ENCODE measurements around the gene PPIP5K1. TPM values are rescaled to one million over a fixed set of nuclear protein-coding genes. Genes with fewer than 3 reads are reported as not detected.
"Not testable (repeated sequence)": the region's sequence is repeated elsewhere in the genome, so short reads cannot be mapped to it uniquely, and the experiment has no call there.

Gene PPIP5K1
- polyA plus RNA-seq = 1 to 10 TPM; 6.1 to 9.0 (median 8.3) TPM

GRCh38 chr15:43589778-43590466 is at the start of gene PPIP5K1:
TSS of gene PPIP5K1 (minus strand) at chr15:43590208. CDS start at chr15:43584504, 5,704 bp downstream.
- WGBS, 3 donors = no CpG with 5 or more reads among the region's 54 CpGs
- not testable (repeated sequence) for H3K27ac ChIP-seq (ENCODE audit: low read depth, low read length)

GRCh38 chr15:43638464-43639204 is 48.6 kb upstream of the PPIP5K1 start:
- WGBS, 3 donors = 90 to 94% (median 92%) methylated on average over 8 of the region's 8 CpGs
- H3K27ac ChIP-seq (ENCODE audit: low read depth, low read length) = not testable (repeated sequence)

- not testable (repeated sequence) for H3K27ac ChIP-seq (ENCODE audit: low read depth, low read length)
Observed at GRCh38 chr15:43626937-43627336, 36.9 kb upstream of the PPIP5K1 start.

GRCh38 chr15:43625106-43625505 is 35.1 kb upstream of the PPIP5K1 start:
- WGBS, 3 donors = 17 to 30% (median 19%) methylated on average over 5 of the region's 5 CpGs
- no peak overlapping the region for H3K27ac ChIP-seq (ENCODE audit: low read depth, low read length)

- 68 to 80% (median 70%) methylated on average over 4 to 5 of the region's 7 CpGs for WGBS, 3 donors
- not testable (repeated sequence) for H3K27ac ChIP-seq (ENCODE audit: low read depth, low read length)
Observed at GRCh38 chr15:43622068-43622799, 32.2 kb upstream of the PPIP5K1 start.

GRCh38 chr15:43618700-43619099 is 28.7 kb upstream of the PPIP5K1 start, which contains the start of gene STRC:
TSS of gene STRC (minus strand) at chr15:43618800. CDS start at chr15:43618722, 78 bp downstream.
- not testable (repeated sequence) for H3K27ac ChIP-seq (ENCODE audit: low read depth, low read length)
- no CpG with 5 or more reads among the region's 2 CpGs for WGBS, 3 donors

- WGBS, 3 donors = 52 to 77% (median 68%) methylated on average over 3 of the region's 8 CpGs
- H3K27ac ChIP-seq (ENCODE audit: low read depth, low read length) = not testable (repeated sequence)
Observed at GRCh38 chr15:43617750-43618149, 27.7 kb upstream of the PPIP5K1 start.

- H3K27ac ChIP-seq (ENCODE audit: low read depth, low read length) = not testable (repeated sequence)
- WGBS, 3 donors = 86 to 91% (median 89%) methylated on average over 6 of the region's 6 CpGs
Observed at GRCh38 chr15:43602233-43602632, 12.2 kb upstream of the PPIP5K1 start.

- not testable (repeated sequence) for H3K27ac ChIP-seq (ENCODE audit: low read depth, low read length)
- no CpG with 5 or more reads among the region's 2 CpGs for WGBS, 3 donors
Observed at GRCh38 chr15:43600200-43600599, 10.2 kb upstream of the PPIP5K1 start.

GRCh38 chr15:43599131-43599530 is 9.1 kb upstream of the PPIP5K1 start:
- not testable (repeated sequence) for H3K27ac ChIP-seq (ENCODE audit: low read depth, low read length)
- 70 to 97% (median 86%) methylated on average over 3 to 6 of the region's 6 CpGs for WGBS, 3 donors

- WGBS, 3 donors = no CpG with 5 or more reads among the region's 43 CpGs
- H3K27ac ChIP-seq (ENCODE audit: low read depth, low read length) = not testable (repeated sequence)
Observed at GRCh38 chr15:43593328-43594190, 3.6 kb upstream of the PPIP5K1 start, which contains the start of gene CKMT1B. TSS of gene CKMT1B (plus strand) at chr15:43594027. CDS start at chr15:43594219, 192 bp downstream.

- not testable (repeated sequence) for H3K27ac ChIP-seq (ENCODE audit: low read depth, low read length)
- 12 to 25% (median 18%) methylated on average over 4 of the region's 8 CpGs for WGBS, 3 donors
Observed at GRCh38 chr15:43592841-43593240, 2.8 kb upstream of the PPIP5K1 start.

- not testable (repeated sequence) for H3K27ac ChIP-seq (ENCODE audit: low read depth, low read length)
- WGBS, 3 donors = no CpG with 5 or more reads among the region's 1 CpG
Observed at GRCh38 chr15:43574607-43575006, 15.4 kb downstream of the PPIP5K1 start.

GRCh38 chr15:43566615-43567014 is 23.4 kb downstream of the PPIP5K1 start:
- no CpG with 5 or more reads among the region's 2 CpGs for WGBS, 3 donors
- not testable (repeated sequence) for H3K27ac ChIP-seq (ENCODE audit: low read depth, low read length)

- not testable (repeated sequence) for H3K27ac ChIP-seq (ENCODE audit: low read depth, low read length)
- WGBS, 3 donors = no CpG with 5 or more reads among the region's 8 CpGs
Observed at GRCh38 chr15:43563793-43564192, 26.2 kb downstream of the PPIP5K1 start.

- WGBS, 3 donors = 71 to 100% (median 94%) methylated on average over 2 of the region's 3 CpGs
- not testable (repeated sequence) for H3K27ac ChIP-seq (ENCODE audit: low read depth, low read length)
Observed at GRCh38 chr15:43562753-43563152, 27.3 kb downstream of the PPIP5K1 start.

- no peak overlapping the region for H3K27ac ChIP-seq (ENCODE audit: low read depth, low read length)
- WGBS, 3 donors = 72 to 81% (median 79%) methylated on average over 2 of the region's 2 CpGs
Observed at GRCh38 chr15:43552986-43553385, 37.0 kb downstream of the PPIP5K1 start.

- 86 to 94% (median 88%) methylated on average over 4 of the region's 4 CpGs for WGBS, 3 donors
Observed at GRCh38 chr15:43552256-43552655, 37.8 kb downstream of the PPIP5K1 start.

More at GRCh38 chr15:43552256-43552655, 37.8 kb downstream of the PPIP5K1 start:
- H3K27ac ChIP-seq (ENCODE audit: low read depth, low read length) = no peak overlapping the region
